Neuronal stem cell (in vitro differentiated cells): ENCODE data around the gene VPS39.

Source experiments
- DNase-seq: peaks from one replicate; pipeline ENCODE4 v3.0.0-alpha.2; 2013; ENCODE audit warnings: low spot score
- H2AFZ ChIP-seq: one replicate; pipeline ENCODE4 v1.6.1; 2013; ENCODE audit warnings: mild to moderate bottlenecking, low read length, inconsistent platforms
- H2AK5ac ChIP-seq: 2 replicates; pipeline ENCODE4 v1.6.1; 2013; ENCODE audit warnings: low read depth, mild to moderate bottlenecking, inconsistent platforms, low read length, moderate library complexity, mixed read lengths
- H2BK120ac ChIP-seq: 2 replicates; pipeline ENCODE4 v1.6.1; 2013; ENCODE audit warnings: low read depth, mild to moderate bottlenecking, inconsistent platforms, low read length, moderate library complexity, mixed read lengths
- H2BK12ac ChIP-seq: one replicate; pipeline ENCODE4 v1.6.1; 2013; ENCODE audit warnings: low read length, inconsistent platforms
- H2BK15ac ChIP-seq: 2 replicates; pipeline ENCODE4 v1.6.1; 2013; ENCODE audit warnings: mild to moderate bottlenecking, low read length, inconsistent platforms, mixed read lengths
- H2BK5ac ChIP-seq: one replicate; pipeline ENCODE4 v1.6.1; 2013; ENCODE audit warnings: inconsistent platforms, mild to moderate bottlenecking, low read length, moderate library complexity
- H3K14ac ChIP-seq: one replicate; pipeline ENCODE4 v1.6.1; 2013; ENCODE audit warnings: low read length, inconsistent platforms
- H3K18ac ChIP-seq: 2 replicates; pipeline ENCODE4 v1.6.1; 2013; ENCODE audit warnings: low read length, inconsistent platforms
- H3K23ac ChIP-seq: 2 replicates; pipeline ENCODE4 v1.6.1; 2013; ENCODE audit warnings: low read depth, mild to moderate bottlenecking, mixed read lengths, low read length, inconsistent platforms; ENCODE audit not compliant: poor library complexity
- H3K27ac ChIP-seq: replicated peaks from 3 replicates; pipeline ENCODE4 v1.5.1; 2013; ENCODE audit warnings: low read length, inconsistent platforms
- H3K27me3 ChIP-seq, 3 experiments: 2 replicates each; pipeline ENCODE4 v1.6.1; 2013; ENCODE audit warnings: low read length in 3 of 3, mild to moderate bottlenecking in 2 of 3, inconsistent platforms in 1 of 3, low read depth in 1 of 3, mixed read lengths in 1 of 3, moderate library complexity in 1 of 3; ENCODE audit not compliant: control insufficient read depth in 3 of 3, insufficient read depth in 3 of 3
- H3K36me3 ChIP-seq, 2 donors: replicated peaks in 1 of 2; 2 replicates each; pipeline ENCODE4 v1.6.1; 2013; ENCODE audit warnings: low read length in 2 of 2; ENCODE audit not compliant: control insufficient read depth in 2 of 2, insufficient read depth in 2 of 2
- H3K4ac ChIP-seq: 2 replicates; pipeline ENCODE4 v1.6.1; 2013; ENCODE audit warnings: inconsistent platforms, mild to moderate bottlenecking, low read length, moderate library complexity
- H3K4me1 ChIP-seq, 2 donors: 1 replicate in 1 of 2; 2 replicates in 1 of 2; pipeline ENCODE4 v1.6.1; 2013; ENCODE audit warnings: low read length in 2 of 2, low read depth in 1 of 2; ENCODE audit not compliant: control insufficient read depth in 2 of 2, insufficient read depth in 1 of 2
- H3K4me2 ChIP-seq: one replicate; pipeline ENCODE4 v1.6.1; 2013; ENCODE audit warnings: mild to moderate bottlenecking, low read length, inconsistent platforms; ENCODE audit not compliant: insufficient read depth, poor library complexity, severe bottlenecking
- H3K4me3 ChIP-seq, 2 donors: 2 replicates each; pipeline ENCODE4 v1.5.1; 2013; ENCODE audit warnings: low read length in 2 of 2, mild to moderate bottlenecking in 2 of 2, inconsistent platforms in 1 of 2, moderate library complexity in 1 of 2
- H3K79me1 ChIP-seq: one replicate; pipeline ENCODE4 v1.6.1; 2013; ENCODE audit warnings: low read depth, mild to moderate bottlenecking, inconsistent platforms, low read length, moderate library complexity
- H3K9ac ChIP-seq: one replicate; pipeline ENCODE4 v1.6.1; 2013; ENCODE audit warnings: mild to moderate bottlenecking, low read depth, low read length, inconsistent platforms; ENCODE audit not compliant: poor library complexity
- H3K9me3 ChIP-seq, 2 donors: replicated peaks in 1 of 2; 2 replicates each; pipeline versions ENCODE3 to v1.6.1; 2013; ENCODE audit warnings: low read length in 2 of 2, mild to moderate bottlenecking in 2 of 2, inconsistent platforms in 1 of 2, low read depth in 1 of 2, mixed read lengths in 1 of 2, moderate library complexity in 1 of 2; ENCODE audit not compliant: control insufficient read depth in 2 of 2, insufficient read depth in 1 of 2
- H4K8ac ChIP-seq: one replicate; pipeline ENCODE4 v1.6.1; 2013; ENCODE audit warnings: low read depth, mild to moderate bottlenecking, inconsistent platforms, low read length, moderate library complexity
- H4K91ac ChIP-seq: one replicate; pipeline ENCODE4 v1.6.1; 2013; ENCODE audit warnings: low read length, low read depth, mild to moderate bottlenecking, inconsistent platforms; ENCODE audit not compliant: poor library complexity
- WGBS, 2 donors: extraction: QIAGEN DNeasy Blood & Tissue Kit; methylation state at CpG; one replicate each; pipeline ENCODE4 v1.1.7; 2013; ENCODE audit warnings: missing lambda C conversion rate in 2 of 2, mixed read lengths in 1 of 2; ENCODE audit not compliant: insufficient read length in 2 of 2, insufficient replicate concordance in 1 of 2; ENCODE audit errors: extremely low coverage in 2 of 2; 5-methylcytosine and 5-hydroxymethylcytosine counted together

Gene VPS39

DNA sequence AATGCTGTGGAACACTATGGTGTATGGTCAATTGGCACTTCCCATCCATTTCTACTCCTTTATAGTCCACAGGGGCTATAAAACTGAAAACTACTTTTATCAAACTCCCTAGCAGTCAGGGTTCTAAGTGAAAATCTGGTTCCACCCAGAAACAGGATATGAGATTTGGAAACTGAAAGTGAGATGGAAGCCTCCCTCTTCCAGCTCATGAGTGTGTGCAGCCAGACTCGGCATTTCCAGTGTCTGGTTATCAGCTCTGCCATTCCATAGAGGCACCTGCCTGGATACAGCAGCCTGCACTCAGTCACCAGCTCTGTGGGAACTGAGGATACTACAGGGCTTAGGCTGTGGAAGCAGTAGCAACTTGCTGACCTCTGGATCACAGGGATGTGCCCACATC lies 37.0 kb downstream of the VPS39 start:
- no peaks in the 10 kb centered on the region for H3K79me1 ChIP-seq
- no peak overlapping the region for H2BK120ac ChIP-seq
- no peak overlapping the region for H2AFZ ChIP-seq
- no peak overlapping the region for H2BK15ac ChIP-seq
- H3K14ac ChIP-seq, result no peak overlapping the region
- no peaks in the 10 kb centered on the region for H3K4me1 ChIP-seq
- H3K4ac ChIP-seq, result no peak overlapping the region
- no peak overlapping the region for H3K4me2 ChIP-seq
- H4K91ac ChIP-seq, result no peak overlapping the region
- H3K36me3 ChIP-seq, result peaks cover 33 to 94% of the 10 kb centered on the region in 2 donors
- no peak overlapping the region for H3K4me3 ChIP-seq
- H3K18ac ChIP-seq, result no peak overlapping the region
- no peak overlapping the region for H2BK5ac ChIP-seq
- H4K8ac ChIP-seq, result no peak overlapping the region
- DNase-seq, result no peak
- no peak overlapping the region for H3K9ac ChIP-seq
- no peak overlapping the region for H2AK5ac ChIP-seq
- no peak overlapping the region for H2BK12ac ChIP-seq
- no peak overlapping the region for H3K27ac ChIP-seq
- no CpG with 5 or more reads among the region's 1 CpG for WGBS, 2 donors
- peaks cover 0 to 2% of the 10 kb centered on the region in 2 donors for H3K9me3 ChIP-seq
- no peak overlapping the region for H3K23ac ChIP-seq
- H3K27me3 ChIP-seq, result no peaks in the 10 kb centered on the region

DNA sequence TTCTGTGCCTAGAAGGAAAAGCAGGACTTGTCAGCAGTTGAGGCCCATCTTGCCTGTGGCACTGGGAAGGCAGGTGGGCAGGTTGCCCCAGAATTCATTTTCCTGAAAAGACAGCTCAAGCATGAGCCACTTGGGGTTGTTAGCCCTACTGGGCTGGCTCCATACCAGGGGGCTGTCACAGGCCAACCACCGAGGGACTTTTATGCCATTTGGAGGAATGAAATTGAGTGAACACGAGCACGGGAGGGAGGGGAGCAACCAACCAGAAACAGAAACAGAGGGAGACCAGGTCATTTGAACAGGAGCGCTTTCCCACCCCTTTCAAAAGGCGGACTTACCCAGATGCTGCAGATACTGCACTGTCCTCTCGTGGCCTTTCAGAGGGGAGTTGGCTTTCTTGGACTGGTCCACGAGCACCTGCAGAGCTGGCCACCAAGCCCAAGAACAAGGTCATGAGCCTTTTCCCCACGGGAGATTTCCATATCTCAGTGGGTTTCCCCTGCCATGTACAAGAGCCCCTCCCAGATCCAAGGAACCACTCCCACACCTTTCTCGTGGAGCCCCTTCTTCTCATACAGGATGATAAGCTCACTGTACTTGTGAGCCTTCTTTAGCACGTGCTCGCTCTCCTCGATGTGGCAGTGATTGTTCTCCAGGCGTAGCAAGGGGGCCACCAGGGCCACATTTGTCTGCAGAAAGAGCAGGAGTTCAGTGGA lies 41.7 kb downstream of the VPS39 start:
- H3K18ac ChIP-seq, result no peak overlapping the region
- H3K4me3 ChIP-seq, result no peak overlapping the region
- H4K91ac ChIP-seq, result no peak overlapping the region
- H4K8ac ChIP-seq, result no peak overlapping the region
- H3K4ac ChIP-seq, result no peak overlapping the region
- H2BK12ac ChIP-seq, result no peak overlapping the region
- H3K9me3 ChIP-seq, result no peaks in the 10 kb centered on the region
- no peaks in the 10 kb centered on the region for H3K4me1 ChIP-seq
- H3K27ac ChIP-seq, result no peak overlapping the region
- H3K27me3 ChIP-seq, result no peaks in the 10 kb centered on the region
- no CpG with 5 or more reads among the region's 13 CpGs for WGBS, 2 donors
- H3K36me3 ChIP-seq, result peaks cover 49 to 99% of the 10 kb centered on the region in 2 donors
- H2BK120ac ChIP-seq, result no peak overlapping the region
- no peak for DNase-seq
- H3K9ac ChIP-seq, result no peak overlapping the region
- H3K4me2 ChIP-seq, result no peak overlapping the region
- no peak overlapping the region for H2AK5ac ChIP-seq
- H3K79me1 ChIP-seq, result no peaks in the 10 kb centered on the region
- H3K14ac ChIP-seq, result no peak overlapping the region
- no peak overlapping the region for H3K23ac ChIP-seq
- H2BK5ac ChIP-seq, result no peak overlapping the region
- no peak overlapping the region for H2AFZ ChIP-seq
- H2BK15ac ChIP-seq, result no peak overlapping the region

DNA sequence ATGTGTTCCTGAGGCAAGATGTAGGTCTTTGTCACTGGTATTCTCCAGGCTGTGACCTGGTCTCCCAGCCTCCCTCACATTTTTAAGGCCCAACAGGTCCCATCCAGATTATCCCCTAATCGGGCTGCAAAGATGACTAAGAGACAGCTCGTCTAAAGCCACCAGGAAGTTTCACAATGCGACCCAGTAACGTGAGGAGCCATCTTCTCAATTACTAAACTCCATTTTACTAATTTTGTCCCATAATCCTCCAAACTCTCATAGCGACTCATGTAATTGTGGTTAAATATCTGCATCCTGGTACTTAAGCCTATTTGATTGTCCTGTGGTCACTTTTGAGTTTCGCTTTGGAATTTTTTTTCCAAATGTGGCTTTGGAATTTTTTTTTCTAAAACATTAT lies 43.0 kb downstream of the VPS39 start:
- Histone ChIP-seq H3K9ac (no peak overlapping the region), H3K36me3 (peaks cover 50 to 100% of the 10 kb centered on the region in 2 donors), H3K4me2 (no peak overlapping the region), H3K27me3 (no peaks in the 10 kb centered on the region), H3K23ac (no peak overlapping the region), H2AK5ac (no peak overlapping the region), H2BK15ac (no peak overlapping the region), H2BK120ac (no peak overlapping the region), H2AFZ (no peak overlapping the region), H3K14ac (no peak overlapping the region), H3K79me1 (no peaks in the 10 kb centered on the region), H3K4ac (no peak overlapping the region), H3K4me3 (no peak overlapping the region), H4K8ac (no peak overlapping the region), H2BK12ac (no peak overlapping the region), H3K4me1 (no peaks in the 10 kb centered on the region), H3K18ac (no peak overlapping the region), H2BK5ac (no peak overlapping the region), H3K27ac (no peak overlapping the region), H3K9me3 (no peaks in the 10 kb centered on the region), H4K91ac (no peak overlapping the region)
- WGBS, 2 donors, result no CpG with 5 or more reads among the region's 6 CpGs
- DNase-seq, result no peak

GRCh38 chr15:42163947-42164550 lies 44.1 kb downstream of the VPS39 start:
- no peak overlapping the region for H3K4ac ChIP-seq
- H4K91ac ChIP-seq, result no peak overlapping the region
- H3K27me3 ChIP-seq, result no peaks in the 10 kb centered on the region
- H3K79me1 ChIP-seq, result no peaks in the 10 kb centered on the region
- H2BK5ac ChIP-seq, result no peak overlapping the region
- H3K23ac ChIP-seq, result no peak overlapping the region
- no peak overlapping the region for H3K27ac ChIP-seq
- H4K8ac ChIP-seq, result no peak overlapping the region
- no peak for DNase-seq
- H2AK5ac ChIP-seq, result no peak overlapping the region
- no peak overlapping the region for H3K4me3 ChIP-seq
- no peak overlapping the region for H2BK15ac ChIP-seq
- H3K4me2 ChIP-seq, result no peak overlapping the region
- peaks cover 56 to 100% of the 10 kb centered on the region in 2 donors for H3K36me3 ChIP-seq
- no CpG with 5 or more reads among the region's 4 CpGs for WGBS, 2 donors
- H3K4me1 ChIP-seq, result no peaks in the 10 kb centered on the region
- no peak overlapping the region for H3K18ac ChIP-seq
- H2AFZ ChIP-seq, result no peak overlapping the region
- no peak overlapping the region for H2BK120ac ChIP-seq
- no peak overlapping the region for H2BK12ac ChIP-seq
- no peak overlapping the region for H3K14ac ChIP-seq
- H3K9ac ChIP-seq, result no peak overlapping the region
- no peaks in the 10 kb centered on the region for H3K9me3 ChIP-seq
